ENCODE data around the gene CDH23.

CDH23 gene

GRCh38 chr10:71627956-71628355, 231.2 kb downstream of the CDH23 start:
- TF ChIP-seq FOXP2 (optimal IDR thresholded peaks at IDR 0.05; ENCODE audit: borderline replicate concordance, extremely low read depth, extremely low read length, insufficient read depth) (no peak), REST (IDR thresholded peaks at IDR 0.05; ENCODE audit: insufficient read depth in 1 of 2, low read depth in 2 of 2, low read length in 2 of 2) (no peak), POLR2AphosphoS5 (IDR thresholded peaks at IDR 0.05; ENCODE audit: low read depth, low read length) (no peak), TAF1 (IDR thresholded peaks at IDR 0.05; ENCODE audit: borderline replicate concordance, insufficient read depth, low read length) (no peak), SIN3A (IDR thresholded peaks at IDR 0.05; ENCODE audit: borderline replicate concordance, insufficient read depth, low read length) (no peak)

- TF ChIP-seq SIN3A (IDR thresholded peaks at IDR 0.05; ENCODE audit: borderline replicate concordance, insufficient read depth, low read length) (no peak), REST (IDR thresholded peaks at IDR 0.05; ENCODE audit: insufficient read depth in 1 of 2, low read depth in 2 of 2, low read length in 2 of 2) (no peak), TAF1 (IDR thresholded peaks at IDR 0.05; ENCODE audit: borderline replicate concordance, insufficient read depth, low read length) (no peak), FOXP2 (optimal IDR thresholded peaks at IDR 0.05; ENCODE audit: borderline replicate concordance, extremely low read depth, extremely low read length, insufficient read depth) (no peak), POLR2AphosphoS5 (IDR thresholded peaks at IDR 0.05; ENCODE audit: low read depth, low read length) (no peak)
Observed at GRCh38 chr10:71629131-71629530, 232.4 kb downstream of the CDH23 start.

- TF ChIP-seq SIN3A (IDR thresholded peaks at IDR 0.05; ENCODE audit: borderline replicate concordance, insufficient read depth, low read length): no peak
- no peak for TF ChIP-seq FOXP2 (optimal IDR thresholded peaks at IDR 0.05; ENCODE audit: borderline replicate concordance, extremely low read depth, extremely low read length, insufficient read depth)
- TF ChIP-seq REST (IDR thresholded peaks at IDR 0.05; ENCODE audit: insufficient read depth in 1 of 2, low read depth in 2 of 2, low read length in 2 of 2): no peak
- TF ChIP-seq TAF1 (IDR thresholded peaks at IDR 0.05; ENCODE audit: borderline replicate concordance, insufficient read depth, low read length): no peak
- TF ChIP-seq POLR2AphosphoS5 (IDR thresholded peaks at IDR 0.05; ENCODE audit: low read depth, low read length): no peak
Observed at GRCh38 chr10:71630168-71630567, 233.4 kb downstream of the CDH23 start.

GRCh38 chr10:71631007-71631861, 234.5 kb downstream of the CDH23 start:
- TF ChIP-seq FOXP2 (optimal IDR thresholded peaks at IDR 0.05; ENCODE audit: borderline replicate concordance, extremely low read depth, extremely low read length, insufficient read depth): no peak
- no peak for TF ChIP-seq TAF1 (IDR thresholded peaks at IDR 0.05; ENCODE audit: borderline replicate concordance, insufficient read depth, low read length)
- no peak for TF ChIP-seq SIN3A (IDR thresholded peaks at IDR 0.05; ENCODE audit: borderline replicate concordance, insufficient read depth, low read length)
- no peak for TF ChIP-seq REST (IDR thresholded peaks at IDR 0.05; ENCODE audit: insufficient read depth in 1 of 2, low read depth in 2 of 2, low read length in 2 of 2)
- no peak for TF ChIP-seq POLR2AphosphoS5 (IDR thresholded peaks at IDR 0.05; ENCODE audit: low read depth, low read length)
